GM12892 (cell line): ENCODE measurements around the gene GNA12.

Experiments used
- POLR2A ChIP-seq: IDR thresholded peaks from 2 replicates; pipeline ENCODE4 v1.6.1; 2011; ENCODE audit warnings: low read depth, low read length, control low read depth
- POLR2AphosphoS5 ChIP-seq: IDR thresholded peaks from 2 replicates; pipeline ENCODE4 v1.6.1; 2011; ENCODE audit warnings: low read depth, low read length, control low read depth
- TAF1 ChIP-seq: IDR thresholded peaks from 2 replicates; pipeline ENCODE4 v1.6.1; 2011; ENCODE audit warnings: low read depth, mild to moderate bottlenecking, control low read depth, low read length, borderline replicate concordance

DNA sequence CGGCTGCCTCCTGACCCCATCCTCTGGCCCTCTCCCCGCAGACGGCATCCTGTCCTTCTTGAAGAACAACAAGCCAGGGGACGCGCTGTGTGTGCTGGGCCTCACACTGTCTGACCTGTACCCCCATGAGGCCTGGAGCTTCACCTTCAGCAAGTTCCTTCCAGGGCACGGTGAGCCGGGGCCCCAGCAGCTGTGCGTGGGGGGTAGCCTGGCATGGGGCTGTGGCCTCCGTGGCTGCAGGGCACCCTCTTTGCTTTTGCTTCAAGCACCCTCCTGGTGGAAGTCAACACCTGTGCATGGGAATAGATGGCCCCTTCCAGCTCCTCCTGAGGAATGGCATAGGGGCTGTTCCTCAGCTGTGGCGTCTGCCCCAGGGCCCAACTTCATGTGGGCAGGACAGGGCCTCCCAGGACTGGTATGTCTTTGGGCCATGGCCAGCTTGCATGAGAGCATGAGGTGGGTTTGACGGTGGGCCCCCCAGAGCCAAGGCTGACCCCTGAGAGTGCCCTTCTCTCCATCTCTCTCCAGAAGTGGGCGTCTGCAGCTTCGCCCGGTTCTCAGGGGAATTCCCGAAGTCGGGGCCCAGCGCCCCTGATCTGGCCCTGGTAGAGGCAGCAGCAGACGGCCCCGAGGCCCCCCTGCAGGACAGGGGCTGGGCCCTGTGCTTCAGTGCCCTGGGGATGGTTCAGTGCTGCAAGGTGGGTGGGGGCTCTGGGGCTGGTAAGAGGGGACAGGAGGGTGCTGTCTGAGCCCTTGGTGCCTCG, 135.4 kb downstream of the GNA12 start:
- no peak for TF ChIP-seq POLR2A
- TF ChIP-seq TAF1 = no peak
- no peak for TF ChIP-seq POLR2AphosphoS5
